Measurements from ENCODE around the gene CTDSP1.
A peak's percentile ranks its signal among the peaks of the same experiment; 100 is the strongest.

Gene CTDSP1

GRCh38 chr2:218399391-218400166 lies at the start of gene CTDSP1:
TSS of gene CTDSP1 (plus strand) at chr2:218399868. CDS start at chr2:218400091, 223 bp downstream.
- Mint-ChIP-seq H3K27me3 (no peaks in the 10 kb centered on the region), H3K9me3 (no peaks in the 10 kb centered on the region), H3K4me1 (peaks cover 72% of the 10 kb centered on the region), H3K27ac (peak within 1 kb of the TSS; percentile 95 to 98), H3K4me3 (peak within 1 kb of the TSS; percentile 95 to 99)
- DNase-seq (peak; percentile 92 to 94), ATAC-seq (peak; percentile 55)

- no peaks in the 10 kb centered on the region for H3K27me3 Mint-ChIP-seq
- ATAC-seq (no peak), DNase-seq (no peak)
- H3K27ac Mint-ChIP-seq: no peak overlapping the region
- H3K9me3 Mint-ChIP-seq: peaks cover 9 to 20% of the 10 kb centered on the region in 2 donors
- H3K4me3 Mint-ChIP-seq: no peak overlapping the region
- peaks cover 6% of the 10 kb centered on the region for H3K4me1 Mint-ChIP-seq
Measured at GRCh38 chr2:218354045-218354444, 45.6 kb upstream of the CTDSP1 start.

GRCh38 chr2:218354850-218355443 lies 44.7 kb upstream of the CTDSP1 start:
- Mint-ChIP-seq H3K27me3 (no peaks in the 10 kb centered on the region), H3K4me1 (peaks cover 6% of the 10 kb centered on the region), H3K27ac (no peak overlapping the region), H3K9me3 (peaks cover 9 to 15% of the 10 kb centered on the region in 2 donors), H3K4me3 (no peak overlapping the region)
- ATAC-seq: no peak
- DNase-seq: no peak

GRCh38 chr2:218357236-218358177 lies 42.2 kb upstream of the CTDSP1 start:
- Mint-ChIP-seq H3K27me3 (no peaks in the 10 kb centered on the region), H3K4me1 (peaks cover 6% of the 10 kb centered on the region), H3K4me3 (no peak overlapping the region), H3K9me3 (peaks cover 0 to 5% of the 10 kb centered on the region in 2 donors), H3K27ac (no peak overlapping the region)
- DNase-seq (no peak), ATAC-seq (peak; percentile 26)

- Mint-ChIP-seq H3K9me3 (no peaks in the 10 kb centered on the region), H3K4me1 (peaks cover 6% of the 10 kb centered on the region), H3K27ac (no peak overlapping the region), H3K27me3 (no peaks in the 10 kb centered on the region), H3K4me3 (no peak overlapping the region)
- ATAC-seq (no peak), DNase-seq (no peak)
Measured at GRCh38 chr2:218360453-218360852, 39.2 kb upstream of the CTDSP1 start.

- H3K9me3 Mint-ChIP-seq: peaks cover 0 to 6% of the 10 kb centered on the region in 2 donors
- H3K4me3 Mint-ChIP-seq: no peak overlapping the region
- DNase-seq (no peak), ATAC-seq (no peak)
- H3K27ac Mint-ChIP-seq: no peak overlapping the region
- peaks cover 7% of the 10 kb centered on the region for H3K4me1 Mint-ChIP-seq
- H3K27me3 Mint-ChIP-seq: no peaks in the 10 kb centered on the region
Measured at GRCh38 chr2:218362606-218363005, 37.1 kb upstream of the CTDSP1 start.

- Mint-ChIP-seq H3K9me3 (peaks cover 0 to 6% of the 10 kb centered on the region in 2 donors), H3K27me3 (no peaks in the 10 kb centered on the region), H3K27ac (peak overlapping the region in 1 of 2 donors; percentile 93), H3K4me1 (peaks cover 12% of the 10 kb centered on the region), H3K4me3 (no peak overlapping the region)
- no peak for DNase-seq
- no peak for ATAC-seq
Measured at GRCh38 chr2:218363736-218364135, 35.9 kb upstream of the CTDSP1 start.

- H3K27me3 Mint-ChIP-seq: no peaks in the 10 kb centered on the region
- ATAC-seq (no peak), DNase-seq (no peak)
- no peak overlapping the region for H3K27ac Mint-ChIP-seq
- peaks cover 12% of the 10 kb centered on the region for H3K4me1 Mint-ChIP-seq
- no peak overlapping the region for H3K4me3 Mint-ChIP-seq
- H3K9me3 Mint-ChIP-seq: peaks cover 0 to 6% of the 10 kb centered on the region in 2 donors
Measured at GRCh38 chr2:218364196-218364595, 35.5 kb upstream of the CTDSP1 start.

GRCh38 chr2:218366621-218367414 lies 32.9 kb upstream of the CTDSP1 start:
- Mint-ChIP-seq H3K4me1 (peaks cover 26% of the 10 kb centered on the region), H3K9me3 (peaks cover 0 to 6% of the 10 kb centered on the region in 2 donors), H3K27ac (peak overlapping the region in 1 of 2 donors; percentile 13), H3K4me3 (peak overlapping the region; percentile 81 to 87), H3K27me3 (no peaks in the 10 kb centered on the region)
- no peak for DNase-seq
- no peak for ATAC-seq

GRCh38 chr2:218367415-218368149 lies 32.1 kb upstream of the CTDSP1 start:
- Mint-ChIP-seq H3K27ac (peak overlapping the region; percentile 80 to 91), H3K27me3 (no peaks in the 10 kb centered on the region), H3K4me3 (peak overlapping the region; percentile 81 to 87), H3K9me3 (peaks cover 0 to 6% of the 10 kb centered on the region in 2 donors), H3K4me1 (peaks cover 26% of the 10 kb centered on the region)
- ATAC-seq: peak; percentile 95
- peak; percentile 69 to 80 for DNase-seq

GRCh38 chr2:218368150-218368528 lies 31.5 kb upstream of the CTDSP1 start:
- Mint-ChIP-seq H3K27me3 (no peaks in the 10 kb centered on the region), H3K4me3 (peak overlapping the region; percentile 81 to 87), H3K27ac (peak overlapping the region in 1 of 2 donors; percentile 80), H3K9me3 (peaks cover 0 to 6% of the 10 kb centered on the region in 2 donors), H3K4me1 (peaks cover 26% of the 10 kb centered on the region)
- DNase-seq (no peak), ATAC-seq (no peak)

GRCh38 chr2:218368621-218369153 lies 31.0 kb upstream of the CTDSP1 start:
- Mint-ChIP-seq H3K4me1 (peaks cover 26% of the 10 kb centered on the region), H3K27me3 (no peaks in the 10 kb centered on the region), H3K9me3 (peaks cover 0 to 6% of the 10 kb centered on the region in 2 donors), H3K4me3 (peak overlapping the region; percentile 81 to 87), H3K27ac (no peak overlapping the region)
- DNase-seq (no peak), ATAC-seq (no peak)

GRCh38 chr2:218369330-218369729 lies 30.3 kb upstream of the CTDSP1 start:
- Mint-ChIP-seq H3K4me3 (peak overlapping the region in 1 of 2 donors; percentile 33), H3K4me1 (peaks cover 26% of the 10 kb centered on the region), H3K9me3 (peaks cover 0 to 6% of the 10 kb centered on the region in 2 donors), H3K27me3 (no peaks in the 10 kb centered on the region), H3K27ac (no peak overlapping the region)
- no peak for ATAC-seq
- no peak for DNase-seq
